ES-I3 (cell line): ENCODE results near the gene ARHGAP45.

ENCODE experiments used
- H3K36me3 ChIP-seq: 2 replicates; pipeline ENCODE4 v1.6.1; 2013; ENCODE audit warnings: mild to moderate bottlenecking, low read length, control low read depth, moderate library complexity; ENCODE audit not compliant: insufficient read depth
- H3K4me1 ChIP-seq: 2 replicates; pipeline ENCODE4 v1.6.1; 2013; ENCODE audit warnings: mild to moderate bottlenecking, control low read depth, low read length; ENCODE audit not compliant: insufficient read depth
- H3K9ac ChIP-seq: 2 replicates; pipeline ENCODE4 v1.6.1; 2013; ENCODE audit warnings: low read depth, mild to moderate bottlenecking, low read length, moderate library complexity
- H3K9me3 ChIP-seq: 2 replicates; pipeline ENCODE4 v1.6.1; 2013; ENCODE audit warnings: mild to moderate bottlenecking, low read length, moderate library complexity; ENCODE audit not compliant: control insufficient read depth, insufficient read depth

Gene ARHGAP45

GRCh38 chr19:1103132-1103707, 36.3 kb downstream of the ARHGAP45 start:
- H3K9ac ChIP-seq, result peak overlapping the region; percentile 36; the same call in 1 of the 2 replicates
- no peaks in the 10 kb centered on the region for H3K9me3 ChIP-seq
- H3K4me1 ChIP-seq, result peaks cover 9% of the 10 kb centered on the region; the same call in 1 of the 2 replicates
- no peaks in the 10 kb centered on the region; the same call in 1 of the 2 replicates for H3K36me3 ChIP-seq

- Histone ChIP-seq H3K9ac (peak within 1 kb of the TSS; percentile 75), H3K4me1 (peaks cover 9% of the 10 kb centered on the region; the same call in 1 of the 2 replicates), H3K36me3 (no peaks in the 10 kb centered on the region; the same call in 1 of the 2 replicates), H3K9me3 (no peaks in the 10 kb centered on the region)
Observed at GRCh38 chr19:1103708-1104310, 36.8 kb downstream of the ARHGAP45 start, which contains the start of gene GPX4. GPX4 (plus strand) TSS chr19:1103994; CDS start chr19:1104044, 50 bp downstream.

- no peaks in the 10 kb centered on the region for H3K9me3 ChIP-seq
- peaks cover 9% of the 10 kb centered on the region; the same call in 1 of the 2 replicates for H3K4me1 ChIP-seq
- H3K9ac ChIP-seq, result peak overlapping the region; percentile 75
- H3K36me3 ChIP-seq, result no peaks in the 10 kb centered on the region; the same call in 1 of the 2 replicates
Observed at GRCh38 chr19:1104311-1105007, 37.5 kb downstream of the ARHGAP45 start.

- Histone ChIP-seq H3K9me3 (no peaks in the 10 kb centered on the region), H3K9ac (peak overlapping the region; percentile 75), H3K36me3 (no peaks in the 10 kb centered on the region; the same call in 1 of the 2 replicates), H3K4me1 (peaks cover 9% of the 10 kb centered on the region; the same call in 1 of the 2 replicates)
Observed at GRCh38 chr19:1105008-1105872, 38.3 kb downstream of the ARHGAP45 start.

GRCh38 chr19:1105873-1106840, 39.2 kb downstream of the ARHGAP45 start:
- peaks cover 9% of the 10 kb centered on the region; the same call in 1 of the 2 replicates for H3K4me1 ChIP-seq
- H3K9me3 ChIP-seq, result no peaks in the 10 kb centered on the region
- no peaks in the 10 kb centered on the region; the same call in 1 of the 2 replicates for H3K36me3 ChIP-seq
- H3K9ac ChIP-seq, result no peak overlapping the region

GRCh38 chr19:1106841-1107660, 40.1 kb downstream of the ARHGAP45 start:
- Histone ChIP-seq H3K9me3 (no peaks in the 10 kb centered on the region), H3K9ac (no peak overlapping the region), H3K36me3 (no peaks in the 10 kb centered on the region; the same call in 1 of the 2 replicates), H3K4me1 (peaks cover 9% of the 10 kb centered on the region; the same call in 1 of the 2 replicates)

- Histone ChIP-seq H3K4me1 (peaks cover 7% of the 10 kb centered on the region; the same call in 1 of the 2 replicates), H3K36me3 (no peaks in the 10 kb centered on the region; the same call in 1 of the 2 replicates), H3K9ac (no peak overlapping the region)
Observed at GRCh38 chr19:1107661-1108261, 40.8 kb downstream of the ARHGAP45 start.

GRCh38 chr19:1108291-1109031, 41.5 kb downstream of the ARHGAP45 start:
- no peaks in the 10 kb centered on the region; the same call in 1 of the 2 replicates for H3K36me3 ChIP-seq
- peaks cover 10% of the 10 kb centered on the region; the same call in 1 of the 2 replicates for H3K4me1 ChIP-seq
- no peaks in the 10 kb centered on the region for H3K9me3 ChIP-seq
- no peak overlapping the region for H3K9ac ChIP-seq

More at GRCh38 chr19:1107661-1108261, 40.8 kb downstream of the ARHGAP45 start:
- H3K9me3 ChIP-seq, result no peaks in the 10 kb centered on the region

GRCh38 chr19:1109032-1109551, 42.1 kb downstream of the ARHGAP45 start:
- peaks cover 12% of the 10 kb centered on the region; the same call in 1 of the 2 replicates for H3K4me1 ChIP-seq
- H3K9me3 ChIP-seq, result no peaks in the 10 kb centered on the region
- H3K9ac ChIP-seq, result no peak overlapping the region
- no peaks in the 10 kb centered on the region; the same call in 1 of the 2 replicates for H3K36me3 ChIP-seq

- Histone ChIP-seq H3K9ac (no peak overlapping the region), H3K36me3 (no peaks in the 10 kb centered on the region; the same call in 1 of the 2 replicates)
Observed at GRCh38 chr19:1109697-1110671, 43.0 kb downstream of the ARHGAP45 start.

More at GRCh38 chr19:1109697-1110671, 43.0 kb downstream of the ARHGAP45 start:
- Histone ChIP-seq H3K9me3 (no peaks in the 10 kb centered on the region), H3K4me1 (peaks cover 12% of the 10 kb centered on the region; the same call in 1 of the 2 replicates)
